IMR-90 (cell line): ENCODE results near the gene PDE6B.
A peak's percentile ranks its signal among the peaks of the same experiment; 100 is the strongest.

Experiments used
- CTCF ChIP-seq: conservative IDR thresholded peaks from 2 replicates; pipeline ENCODE4 v1.5.1; 2012; ENCODE audit warnings: mild to moderate bottlenecking, low read depth, low read length, improper control_type of control experiment
- MXI1 ChIP-seq: IDR thresholded peaks from 2 replicates; pipeline ENCODE4 v1.6.1; 2012; ENCODE audit warnings: low read depth, mild to moderate bottlenecking, low read length, moderate library complexity, borderline replicate concordance
- NFE2L2 ChIP-seq: fragments of 150-350 bp; IDR thresholded peaks from 2 replicates; pipeline ENCODE4 v1.6.1; 2016; ENCODE audit warnings: low read depth, mild to moderate bottlenecking, low read length
- POLR2A ChIP-seq: IDR thresholded peaks from 2 replicates; pipeline ENCODE4 v1.6.1; 2012; ENCODE audit warnings: mild to moderate bottlenecking, low read depth, low read length
- RCOR1 ChIP-seq: IDR thresholded peaks from 2 replicates; pipeline ENCODE4 v1.6.1; 2012; ENCODE audit warnings: mild to moderate bottlenecking, low read length, improper control_type of control experiment; ENCODE audit not compliant: insufficient replicate concordance

DNA sequence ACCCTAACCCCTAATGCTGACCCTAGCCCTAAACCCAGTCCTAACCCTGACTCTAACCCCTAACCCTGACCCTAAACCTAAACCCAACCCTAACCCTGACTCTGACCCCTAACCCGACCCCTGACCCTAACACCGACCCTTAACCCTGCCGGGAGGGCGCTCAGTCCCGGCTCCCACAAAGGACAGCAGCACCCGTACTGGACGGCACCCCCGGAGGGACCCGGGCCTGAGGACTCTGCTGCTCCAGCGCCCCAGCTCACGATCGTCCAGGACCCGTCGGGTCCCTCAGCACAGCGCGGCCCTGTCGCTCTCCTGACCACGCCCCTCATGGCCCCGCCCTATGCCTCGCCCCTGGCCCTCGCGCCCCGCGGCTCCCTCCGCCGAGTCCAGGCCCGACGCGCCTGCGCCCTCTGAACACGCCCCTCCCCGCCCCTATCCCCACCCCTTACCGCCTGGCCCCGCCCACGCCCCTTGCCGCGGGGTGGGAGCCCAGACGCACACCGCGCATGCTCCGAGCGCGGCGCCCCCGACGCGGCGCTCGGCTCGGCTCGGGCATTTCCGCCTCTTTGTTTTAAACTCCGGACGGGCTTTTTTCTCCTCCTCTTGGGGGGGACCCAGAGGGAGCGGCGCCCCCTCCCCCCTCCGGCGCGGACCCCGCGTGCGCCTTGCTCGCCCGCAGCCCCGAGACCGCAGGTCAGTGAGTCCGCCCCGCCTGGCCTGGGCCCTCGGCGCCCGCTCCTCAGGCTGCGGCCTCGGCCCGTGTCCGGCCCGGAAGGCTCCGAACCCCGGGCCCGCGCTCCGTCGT, 80.1 kb downstream of the PDE6B start, which contains the start of gene PCGF3:
- TF ChIP-seq CTCF (no peak), POLR2A (peak; percentile 74), NFE2L2 (no peak), RCOR1 (no peak), MXI1 (no peak)
